Measurements from ENCODE around the gene CES3. TPM values are rescaled to one million over a fixed set of nuclear protein-coding genes. Genes with fewer than 3 reads are reported as not detected.
A peak's percentile ranks its signal among the peaks of the same experiment; 100 is the strongest.

CES3 gene
- total RNA-seq, 2 experiments from 2014 or later, result 1.1 to 1.3 TPM

- Histone ChIP-seq H3K9me3 (ENCODE audit: control insufficient read depth in 1 of 2, insufficient read depth in 1 of 2, low read length in 2 of 2) (peaks cover 0 to 8% of the 10 kb centered on the region in 2 experiments), H3K4me3 (ENCODE audit: low read length) (no peak overlapping the region), H3K36me3 (ENCODE audit: insufficient read depth, low read length) (peaks cover 29% of the 10 kb centered on the region), H3K4me1 (ENCODE audit: insufficient read depth, low read length) (peaks cover 24% of the 10 kb centered on the region), H3K27me3 (ENCODE audit: control insufficient read depth in 1 of 2, insufficient read depth in 2 of 2, low read length in 2 of 2) (peaks cover 19% of the 10 kb centered on the region in 2 experiments), H3K27ac (ENCODE audit: low read depth in 1 of 2, low read length in 2 of 2) (no peak overlapping the region)
- ChIA-PET CTCF (no interaction called here), POLR2A (no interaction called here)
- Mint-ChIP-seq H3K27ac (no peak overlapping the region), H3K36me3 (ENCODE audit: low read depth) (peaks cover 32% of the 10 kb centered on the region), H3K27me3 (peaks cover 34% of the 10 kb centered on the region), H3K9me3 (no peaks in the 10 kb centered on the region), H3K4me1 (ENCODE audit: low read depth) (peaks cover 20% of the 10 kb centered on the region), H3K4me3 (no peak overlapping the region)
- intact Hi-C loops (cut with DNase I, micrococcal nuclease), result loop anchor here in 1 of 2 experiments (2.0 kb wide), 1 partner anchor 239 kb away; no protein-coding TSS in a partner anchor
- TF ChIP-seq, protein P1, sequence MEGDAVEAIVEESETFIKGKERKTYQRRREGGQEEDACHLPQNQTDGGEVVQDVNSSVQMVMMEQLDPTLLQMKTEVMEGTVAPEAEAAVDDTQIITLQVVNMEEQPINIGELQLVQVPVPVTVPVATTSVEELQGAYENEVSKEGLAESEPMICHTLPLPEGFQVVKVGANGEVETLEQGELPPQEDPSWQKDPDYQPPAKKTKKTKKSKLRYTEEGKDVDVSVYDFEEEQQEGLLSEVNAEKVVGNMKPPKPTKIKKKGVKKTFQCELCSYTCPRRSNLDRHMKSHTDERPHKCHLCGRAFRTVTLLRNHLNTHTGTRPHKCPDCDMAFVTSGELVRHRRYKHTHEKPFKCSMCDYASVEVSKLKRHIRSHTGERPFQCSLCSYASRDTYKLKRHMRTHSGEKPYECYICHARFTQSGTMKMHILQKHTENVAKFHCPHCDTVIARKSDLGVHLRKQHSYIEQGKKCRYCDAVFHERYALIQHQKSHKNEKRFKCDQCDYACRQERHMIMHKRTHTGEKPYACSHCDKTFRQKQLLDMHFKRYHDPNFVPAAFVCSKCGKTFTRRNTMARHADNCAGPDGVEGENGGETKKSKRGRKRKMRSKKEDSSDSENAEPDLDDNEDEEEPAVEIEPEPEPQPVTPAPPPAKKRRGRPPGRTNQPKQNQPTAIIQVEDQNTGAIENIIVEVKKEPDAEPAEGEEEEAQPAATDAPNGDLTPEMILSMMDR (IDR thresholded peaks at IDR 0.05), result no peak
- ATAC-seq (ENCODE audit: poor library complexity) (no peak), DNase-seq (no peak)
Measured at GRCh38 chr16:66945939-66946338, 15.1 kb upstream of the CES3 start.

GRCh38 chr16:66946541-66946940 lies 14.5 kb upstream of the CES3 start:
- Histone ChIP-seq H3K4me3 (ENCODE audit: low read length) (no peak overlapping the region), H3K4me1 (ENCODE audit: insufficient read depth, low read length) (peaks cover 24% of the 10 kb centered on the region), H3K9me3 (ENCODE audit: control insufficient read depth in 1 of 2, insufficient read depth in 1 of 2, low read length in 2 of 2) (peaks cover 0 to 8% of the 10 kb centered on the region in 2 experiments), H3K27ac (ENCODE audit: low read depth in 1 of 2, low read length in 2 of 2) (no peak overlapping the region), H3K36me3 (ENCODE audit: insufficient read depth, low read length) (peaks cover 23% of the 10 kb centered on the region), H3K27me3 (ENCODE audit: control insufficient read depth in 1 of 2, insufficient read depth in 2 of 2, low read length in 2 of 2) (peaks cover 19 to 22% of the 10 kb centered on the region in 2 experiments)
- TF ChIP-seq, protein P1 (IDR thresholded peaks at IDR 0.05), result no peak
- CTCF ChIA-PET, result interaction anchor here (0.9 to 1.2 kb wide), 2 partner anchors 12 to 14 kb away, joined by 3 to 4 read pairs; no protein-coding TSS in a partner anchor
- ATAC-seq (ENCODE audit: poor library complexity) (no peak), DNase-seq (no peak)
- H3K9me3 Mint-ChIP-seq, result no peaks in the 10 kb centered on the region
- peaks cover 20% of the 10 kb centered on the region for H3K4me1 Mint-ChIP-seq (ENCODE audit: low read depth)
- H3K27me3 Mint-ChIP-seq, result peaks cover 40% of the 10 kb centered on the region
- H3K27ac Mint-ChIP-seq, result no peak overlapping the region
- POLR2A ChIA-PET, result no interaction called here
- no peak overlapping the region for H3K4me3 Mint-ChIP-seq
- intact Hi-C loops (cut with DNase I, micrococcal nuclease), result loop anchor here in 1 of 2 experiments (2.0 kb wide), 1 partner anchor 238 kb away; no protein-coding TSS in a partner anchor
- peaks cover 26% of the 10 kb centered on the region for H3K36me3 Mint-ChIP-seq (ENCODE audit: low read depth)

GRCh38 chr16:66946974-66947301 lies 14.1 kb upstream of the CES3 start:
- no peak overlapping the region for H3K27ac ChIP-seq (ENCODE audit: low read depth in 1 of 2, low read length in 2 of 2)
- ChIA-PET CTCF (interaction anchor here (0.9 to 1.3 kb wide), 5 partner anchors 9 to 208 kb away, joined by 3 to 4 read pairs (median 4); no protein-coding TSS in a partner anchor), POLR2A (interaction anchor here (0.6 to 1.1 kb wide), 2 partner anchors 208 to 503 kb away, joined by 3 to 4 read pairs; no protein-coding TSS in a partner anchor)
- peaks cover 20% of the 10 kb centered on the region for H3K36me3 ChIP-seq (ENCODE audit: insufficient read depth, low read length)
- peak overlapping the region; percentile 2 for H3K27ac Mint-ChIP-seq
- DNase-seq (no peak), ATAC-seq (ENCODE audit: poor library complexity) (no peak)
- no peaks in the 10 kb centered on the region for H3K9me3 Mint-ChIP-seq
- H3K4me1 Mint-ChIP-seq (ENCODE audit: low read depth), result peaks cover 20% of the 10 kb centered on the region
- peaks cover 24% of the 10 kb centered on the region for H3K4me1 ChIP-seq (ENCODE audit: insufficient read depth, low read length)
- H3K9me3 ChIP-seq (ENCODE audit: control insufficient read depth in 1 of 2, insufficient read depth in 1 of 2, low read length in 2 of 2), result peaks cover 0 to 8% of the 10 kb centered on the region in 2 experiments
- H3K4me3 ChIP-seq (ENCODE audit: low read length), result no peak overlapping the region
- peak overlapping the region; percentile 89 for H3K4me3 Mint-ChIP-seq
- H3K27me3 ChIP-seq (ENCODE audit: control insufficient read depth in 1 of 2, insufficient read depth in 2 of 2, low read length in 2 of 2), result peaks cover 19 to 22% of the 10 kb centered on the region in 2 experiments
- peaks cover 22% of the 10 kb centered on the region for H3K36me3 Mint-ChIP-seq (ENCODE audit: low read depth)
- TF ChIP-seq, protein P1 (IDR thresholded peaks at IDR 0.05), result no peak
- intact Hi-C loops (cut with DNase I, micrococcal nuclease), result loop anchor here in 1 of 2 experiments (2.0 kb wide), 1 partner anchor 238 kb away; no protein-coding TSS in a partner anchor
- peaks cover 44% of the 10 kb centered on the region for H3K27me3 Mint-ChIP-seq

Measured in CD4-positive, alpha-beta T cell (primary cell).